HG02610 (cell line): ENCODE results near the gene IFI16.
"Not testable (repeated sequence)": the region's sequence is repeated elsewhere in the genome, so short reads cannot be mapped to it uniquely, and the experiment has no call there.

Experiments used
- ATAC-seq: cut with Tn5 transposase; IDR thresholded peaks from one replicate; pipeline ENCODE4 v1.9.1; 2021; ENCODE audit warnings: mild to moderate bottlenecking, moderate library complexity; ENCODE audit not compliant: unreplicated experiment

The IFI16 gene

DNA sequence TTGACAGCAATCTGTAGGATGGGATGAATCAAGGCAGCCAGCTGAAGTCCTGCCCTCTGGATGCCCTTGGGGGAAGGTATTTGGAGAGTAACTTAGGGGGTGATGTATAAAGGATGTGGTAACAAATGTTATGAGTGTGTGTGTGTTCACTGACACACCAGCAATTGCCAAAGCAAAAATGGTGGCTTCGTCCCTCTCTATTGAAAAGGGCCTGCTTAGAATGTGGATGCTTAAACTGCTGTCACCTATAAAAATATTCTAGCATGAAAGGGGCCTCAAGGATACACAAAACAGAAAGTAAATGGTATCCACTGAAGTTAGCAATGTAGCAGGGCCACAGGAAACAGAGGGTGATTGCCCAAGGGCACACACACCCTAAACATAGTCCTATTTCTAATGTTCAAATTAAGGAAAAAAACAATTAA lies 81.9 kb downstream of the IFI16 start:
- no peak for ATAC-seq

GRCh38 chr1:159092036-159092760 lies 82.5 kb downstream of the IFI16 start:
- no peak for ATAC-seq

GRCh38 chr1:159098596-159098995 lies 88.9 kb downstream of the IFI16 start:
- no peak for ATAC-seq

DNA sequence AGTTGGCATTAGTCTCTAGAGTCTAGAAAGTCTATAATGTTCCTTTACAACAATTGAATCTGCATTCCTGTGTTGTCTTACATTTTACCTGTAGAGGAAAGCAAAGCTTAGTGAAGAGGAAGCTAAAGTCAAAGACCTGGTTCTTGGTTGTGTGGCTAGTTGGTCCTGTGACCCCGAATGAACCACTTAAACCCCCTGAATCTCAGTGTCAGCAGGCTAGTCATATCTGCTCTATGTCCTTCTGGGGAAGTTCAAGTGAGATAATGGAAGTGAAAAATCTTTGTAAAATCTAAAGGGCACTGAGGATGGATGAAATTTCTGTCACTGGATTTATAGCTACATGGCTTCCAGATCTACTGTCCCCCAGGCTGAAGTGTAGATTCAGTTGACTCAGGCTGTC lies 90.9 kb downstream of the IFI16 start:
- ATAC-seq: no peak

GRCh38 chr1:159103021-159103420 lies 93.3 kb downstream of the IFI16 start:
- not testable (repeated sequence) for ATAC-seq
